HepG2 (cell line): ENCODE results near the gene CAMK2N2.

Experiments
- ARNTL ChIP-seq: sonication (generic); formaldehyde crosslinking; IDR thresholded peaks from 2 replicates; pipeline ENCODE4 v1.4.0; 2020; ENCODE audit warnings: mild to moderate bottlenecking, missing genetic modification reagents
- CTCF ChIP-seq: sonication (generic); formaldehyde crosslinking; IDR thresholded peaks from 2 replicates; pipeline ENCODE4 v1.5.0; 2020; ENCODE audit warnings: mild to moderate bottlenecking, missing genetic modification reagents, moderate library complexity
- HOXA7 ChIP-seq: sonication (generic); formaldehyde crosslinking; IDR thresholded peaks from 2 replicates; pipeline ENCODE4 v1.8.1; 2022; ENCODE audit warnings: mild to moderate bottlenecking, missing genetic modification reagents, moderate library complexity
- MAX ChIP-seq: IDR thresholded peaks from 2 replicates; pipeline ENCODE4 v1.6.1; 2012; ENCODE audit warnings: inconsistent platforms
- ZNF24 ChIP-seq: fragments of 450-650 bp; IDR thresholded peaks from 2 replicates; pipeline ENCODE4 v1.6.1; 2017; ENCODE audit warnings: antibody characterized with exemption, mild to moderate bottlenecking
- ZNF530 ChIP-seq: sonication (generic); formaldehyde crosslinking; IDR thresholded peaks from 2 replicates; pipeline ENCODE4 v1.5.0; 2020; ENCODE audit warnings: low read depth, mild to moderate bottlenecking, missing genetic modification reagents
- ZNF619 ChIP-seq: sonication (generic); formaldehyde crosslinking; IDR thresholded peaks from 2 replicates; pipeline ENCODE4 v1.4.0; 2020; ENCODE audit warnings: mild to moderate bottlenecking, missing genetic modification reagents

GRCh38 chr3:184241447-184242296, 19.7 kb downstream of the CAMK2N2 start:
- TF ChIP-seq ZNF24 (no peak), ZNF619 (CRISPR knock-in tag) (peak; percentile 88; the same call in 1 of the 2 replicates), MAX (peak; percentile 88), HOXA7 (CRISPR knock-in tag) (no peak), ZNF530 (CRISPR knock-in tag) (no peak), ARNTL (CRISPR knock-in tag) (peak; percentile 80), CTCF (CRISPR knock-in tag) (peak; percentile 99)
